ENCODE data around the gene SLC50A1. TPM values are rescaled to one million over a fixed set of nuclear protein-coding genes. Genes with fewer than 3 reads are reported as not detected.

SLC50A1 gene
- total RNA-seq, 1 experiment from 2014 or later, result 39.0 TPM

GRCh38 chr1:155169541-155169940 is 33.9 kb downstream of the SLC50A1 start:
- ChIA-PET POLR2A (no interaction called here), CTCF (interaction anchor here (0.7 to 12.2 kb wide), 7 partner anchors 41 to 157 kb away, joined by 3 to 605 read pairs (median 5); partner anchors contain the start of gene EFNA1)
- ATAC-seq, result no peak
- Mint-ChIP-seq H3K36me3 (peaks cover 16% of the 10 kb centered on the region), H3K27me3 (ENCODE audit: low read depth) (no peaks in the 10 kb centered on the region; the same call in 1 of the 2 replicates), H3K4me3 (0 out of 2 replicates have a peak overlapping the region, but pooled peaks have one; percentile 11), H3K9me3 (no peaks in the 10 kb centered on the region), H3K27ac (no peak overlapping the region), H3K4me1 (peaks cover 26% of the 10 kb centered on the region)
- DNase-seq (ENCODE audit: low spot score), result no peak
- TF ChIP-seq FOXJ3 (CRISPR knock-in tag; IDR thresholded peaks at IDR 0.05; ENCODE audit: borderline replicate concordance) (no peak), SP1 (CRISPR knock-in tag; conservative IDR thresholded peaks at IDR 0.05) (no peak), RELA (CRISPR knock-in tag; IDR thresholded peaks at IDR 0.05; ENCODE audit: borderline replicate concordance) (no peak), FOXK1 (CRISPR knock-in tag; IDR thresholded peaks at IDR 0.05) (no peak), ZNF121 (CRISPR knock-in tag; IDR thresholded peaks at IDR 0.05) (no peak), SMAD3 (CRISPR knock-in tag; IDR thresholded peaks at IDR 0.05; ENCODE audit: borderline replicate concordance) (no peak), E2F5 (CRISPR knock-in tag; IDR thresholded peaks at IDR 0.05) (no peak), NR1H2 (CRISPR knock-in tag; IDR thresholded peaks at IDR 0.05) (no peak), FOXP4 (CRISPR knock-in tag; IDR thresholded peaks at IDR 0.05) (no peak), ELF4 (CRISPR knock-in tag; IDR thresholded peaks at IDR 0.05; ENCODE audit: low read depth) (no peak), SMAD4 (CRISPR knock-in tag; IDR thresholded peaks at IDR 0.05) (no peak), ZNF232 (CRISPR knock-in tag; IDR thresholded peaks at IDR 0.05) (no peak), NFATC4 (CRISPR knock-in tag; IDR thresholded peaks at IDR 0.05) (no peak), ESRRA (CRISPR knock-in tag; IDR thresholded peaks at IDR 0.05; ENCODE audit: borderline replicate concordance) (no peak), OVOL2 (CRISPR knock-in tag; IDR thresholded peaks at IDR 0.05; ENCODE audit: borderline replicate concordance) (no peak), PRRX2 (CRISPR knock-in tag; IDR thresholded peaks at IDR 0.05) (no peak), CBFB (CRISPR knock-in tag; IDR thresholded peaks at IDR 0.05; ENCODE audit: low read depth) (no peak), ZNF317 (CRISPR knock-in tag; IDR thresholded peaks at IDR 0.05; ENCODE audit: borderline replicate concordance, low read depth) (no peak)
- TF ChIP-seq, protein P1, sequence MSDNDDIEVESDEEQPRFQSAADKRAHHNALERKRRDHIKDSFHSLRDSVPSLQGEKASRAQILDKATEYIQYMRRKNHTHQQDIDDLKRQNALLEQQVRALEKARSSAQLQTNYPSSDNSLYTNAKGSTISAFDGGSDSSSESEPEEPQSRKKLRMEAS (CRISPR knock-in tag; IDR thresholded peaks at IDR 0.05), result no peak
- TF ChIP-seq, protein P2, sequence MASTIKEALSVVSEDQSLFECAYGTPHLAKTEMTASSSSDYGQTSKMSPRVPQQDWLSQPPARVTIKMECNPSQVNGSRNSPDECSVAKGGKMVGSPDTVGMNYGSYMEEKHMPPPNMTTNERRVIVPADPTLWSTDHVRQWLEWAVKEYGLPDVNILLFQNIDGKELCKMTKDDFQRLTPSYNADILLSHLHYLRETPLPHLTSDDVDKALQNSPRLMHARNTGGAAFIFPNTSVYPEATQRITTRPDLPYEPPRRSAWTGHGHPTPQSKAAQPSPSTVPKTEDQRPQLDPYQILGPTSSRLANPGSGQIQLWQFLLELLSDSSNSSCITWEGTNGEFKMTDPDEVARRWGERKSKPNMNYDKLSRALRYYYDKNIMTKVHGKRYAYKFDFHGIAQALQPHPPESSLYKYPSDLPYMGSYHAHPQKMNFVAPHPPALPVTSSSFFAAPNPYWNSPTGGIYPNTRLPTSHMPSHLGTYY (CRISPR knock-in tag; IDR thresholded peaks at IDR 0.05), result no peak

GRCh38 chr1:155170101-155170785 is 34.6 kb downstream of the SLC50A1 start:
- TF ChIP-seq ZNF416 (CRISPR knock-in tag; IDR thresholded peaks at IDR 0.05), result no peak
- no peak for TF ChIP-seq FOXP1 (CRISPR knock-in tag; IDR thresholded peaks at IDR 0.05; ENCODE audit: borderline replicate concordance)
- DNase-seq (ENCODE audit: low spot score), result no peak
- H3K4me1 Mint-ChIP-seq, result peaks cover 32% of the 10 kb centered on the region
- H3K36me3 Mint-ChIP-seq, result peaks cover 16% of the 10 kb centered on the region
- no peaks in the 10 kb centered on the region for H3K9me3 Mint-ChIP-seq
- ChIA-PET POLR2A (no interaction called here), CTCF (interaction anchor here (0.7 to 12.2 kb wide), 7 partner anchors 42 to 158 kb away, joined by 3 to 605 read pairs (median 6); partner anchors contain the start of gene EFNA1)
- H3K27ac Mint-ChIP-seq, result no peak overlapping the region
- no peaks in the 10 kb centered on the region; the same call in 1 of the 2 replicates for H3K27me3 Mint-ChIP-seq (ENCODE audit: low read depth)
- H3K4me3 Mint-ChIP-seq, result no peak overlapping the region
- ATAC-seq, result no peak

All from WTC11 (cell line).